WI38 (cell line): ENCODE data around the gene KIF9.

ENCODE experiments used
- H3K4me3 ChIP-seq: 2 replicates; pipeline ENCODE4 v1.5.1; 2011; ENCODE audit warnings: low read depth, mild to moderate bottlenecking, control low read depth, low read length
- TF ChIP-seq, protein P1 (sequence below): IDR thresholded peaks from 2 replicates; pipeline ENCODE4 v1.5.1; 2012; ENCODE audit warnings: low read depth, mild to moderate bottlenecking, control low read depth, low read length

The KIF9 gene

DNA sequence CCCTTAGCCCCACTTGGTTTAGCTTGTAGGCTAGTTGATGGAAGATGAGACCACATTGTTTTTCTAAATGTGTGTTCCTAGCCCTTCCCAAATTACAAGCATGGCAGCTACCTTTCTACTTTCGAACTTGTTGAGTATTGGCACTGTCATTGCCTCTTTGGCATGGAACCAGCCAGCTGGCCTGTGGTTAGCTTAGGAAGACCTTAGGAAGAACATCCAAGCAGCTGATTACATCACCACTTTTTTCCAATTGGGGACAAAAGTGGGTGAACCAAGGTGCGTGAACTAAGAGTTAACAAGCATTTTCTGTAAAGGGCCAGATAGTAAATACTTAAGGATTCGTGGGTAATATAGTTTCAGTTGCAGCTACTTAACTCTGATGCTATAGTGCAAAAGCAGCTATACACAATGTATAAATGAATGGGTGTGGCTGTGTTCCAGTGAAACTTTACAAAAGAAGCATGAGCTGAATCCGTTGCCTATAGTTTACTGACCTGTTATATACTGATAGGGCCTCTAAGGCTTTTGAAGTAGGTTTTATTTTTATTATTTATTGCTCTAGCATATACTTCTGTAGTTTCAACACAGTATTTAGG lies 8.7 kb upstream of the KIF9 start:
- TF ChIP-seq, protein P1, sequence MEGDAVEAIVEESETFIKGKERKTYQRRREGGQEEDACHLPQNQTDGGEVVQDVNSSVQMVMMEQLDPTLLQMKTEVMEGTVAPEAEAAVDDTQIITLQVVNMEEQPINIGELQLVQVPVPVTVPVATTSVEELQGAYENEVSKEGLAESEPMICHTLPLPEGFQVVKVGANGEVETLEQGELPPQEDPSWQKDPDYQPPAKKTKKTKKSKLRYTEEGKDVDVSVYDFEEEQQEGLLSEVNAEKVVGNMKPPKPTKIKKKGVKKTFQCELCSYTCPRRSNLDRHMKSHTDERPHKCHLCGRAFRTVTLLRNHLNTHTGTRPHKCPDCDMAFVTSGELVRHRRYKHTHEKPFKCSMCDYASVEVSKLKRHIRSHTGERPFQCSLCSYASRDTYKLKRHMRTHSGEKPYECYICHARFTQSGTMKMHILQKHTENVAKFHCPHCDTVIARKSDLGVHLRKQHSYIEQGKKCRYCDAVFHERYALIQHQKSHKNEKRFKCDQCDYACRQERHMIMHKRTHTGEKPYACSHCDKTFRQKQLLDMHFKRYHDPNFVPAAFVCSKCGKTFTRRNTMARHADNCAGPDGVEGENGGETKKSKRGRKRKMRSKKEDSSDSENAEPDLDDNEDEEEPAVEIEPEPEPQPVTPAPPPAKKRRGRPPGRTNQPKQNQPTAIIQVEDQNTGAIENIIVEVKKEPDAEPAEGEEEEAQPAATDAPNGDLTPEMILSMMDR: no peak
- no peak overlapping the region for H3K4me3 ChIP-seq

DNA sequence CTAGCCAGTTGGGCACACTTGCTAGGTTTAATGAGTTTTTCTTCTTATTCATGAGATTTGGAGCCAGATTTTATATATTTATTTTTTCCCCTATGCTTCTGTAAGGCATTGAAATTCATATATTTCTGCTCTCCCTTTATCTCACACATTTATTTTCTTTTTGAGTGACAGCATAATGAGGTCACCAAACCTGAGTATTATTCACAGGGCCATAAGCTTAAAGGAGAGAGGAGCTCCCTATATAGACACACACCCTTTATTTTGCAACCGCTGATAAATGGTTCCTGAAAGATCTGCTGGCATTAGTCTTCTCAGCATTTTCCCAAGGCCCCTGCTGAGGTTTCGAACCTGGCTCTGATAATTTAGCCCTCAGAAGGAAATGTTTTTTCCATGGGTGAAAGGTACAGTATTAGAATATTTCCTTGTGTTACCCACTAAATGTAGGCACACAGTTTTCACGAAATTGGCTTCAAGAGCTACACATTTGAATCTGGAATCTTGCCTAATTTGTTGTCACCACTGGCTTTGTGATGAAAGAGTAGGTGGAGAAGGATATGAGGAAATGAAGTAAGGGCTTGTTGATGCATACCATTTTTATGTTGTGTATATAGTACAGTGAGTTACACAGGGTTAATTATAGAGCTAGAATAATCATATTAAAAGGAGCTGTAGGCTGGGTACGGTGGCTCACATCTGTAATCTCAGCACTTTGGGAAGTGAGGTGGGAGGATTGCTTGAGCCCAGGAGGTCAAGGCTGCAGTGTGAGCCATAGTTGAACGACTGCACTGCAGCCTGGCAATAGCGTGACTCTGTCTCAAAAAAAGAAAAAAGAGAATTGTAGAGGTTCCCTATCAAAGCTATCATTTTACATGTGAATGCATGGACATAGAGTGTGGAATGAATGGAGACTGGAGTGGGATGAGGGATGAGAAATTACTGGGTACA lies 6.6 kb upstream of the KIF9 start:
- TF ChIP-seq, protein P1: no peak
- no peak overlapping the region for H3K4me3 ChIP-seq

DNA sequence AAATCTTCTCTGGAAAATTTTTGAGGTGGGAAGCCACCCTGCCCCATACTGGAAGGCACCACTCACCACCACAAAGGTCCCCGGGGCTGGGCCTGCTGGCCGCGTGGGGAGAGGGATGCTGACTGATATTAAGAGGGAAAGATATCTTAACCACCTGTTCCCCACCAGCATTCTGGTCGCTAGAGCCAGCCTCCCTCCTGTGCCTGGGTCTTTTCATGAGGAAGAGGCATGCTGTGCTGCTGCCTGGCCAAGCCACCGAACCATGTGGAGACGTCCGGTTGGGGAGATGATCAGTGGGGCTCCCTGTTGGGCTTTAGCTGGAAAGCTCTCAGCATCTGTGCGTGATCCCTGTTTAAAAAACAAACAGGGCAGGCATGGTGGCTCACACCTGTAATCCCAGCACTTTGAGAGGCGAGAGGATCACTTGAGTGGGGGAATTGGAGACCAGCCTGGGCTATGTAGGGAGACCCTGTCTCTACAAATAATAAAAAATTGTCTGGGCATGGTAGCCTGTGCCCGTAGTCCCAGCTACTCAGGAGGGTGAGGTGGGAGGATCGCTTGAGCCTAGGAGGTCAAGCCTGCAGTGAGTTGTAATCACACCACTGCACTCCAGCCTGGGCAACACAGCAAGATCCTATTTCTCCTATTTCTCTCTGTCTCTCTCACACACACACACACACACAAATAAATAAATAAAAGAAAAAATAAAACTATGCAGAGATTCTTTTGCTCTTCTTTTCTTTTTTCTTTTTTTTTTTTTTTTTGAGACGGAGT lies 1.2 kb upstream of the KIF9 start:
- peak overlapping the region; percentile 79 for H3K4me3 ChIP-seq
- TF ChIP-seq, protein P1: no peak

DNA sequence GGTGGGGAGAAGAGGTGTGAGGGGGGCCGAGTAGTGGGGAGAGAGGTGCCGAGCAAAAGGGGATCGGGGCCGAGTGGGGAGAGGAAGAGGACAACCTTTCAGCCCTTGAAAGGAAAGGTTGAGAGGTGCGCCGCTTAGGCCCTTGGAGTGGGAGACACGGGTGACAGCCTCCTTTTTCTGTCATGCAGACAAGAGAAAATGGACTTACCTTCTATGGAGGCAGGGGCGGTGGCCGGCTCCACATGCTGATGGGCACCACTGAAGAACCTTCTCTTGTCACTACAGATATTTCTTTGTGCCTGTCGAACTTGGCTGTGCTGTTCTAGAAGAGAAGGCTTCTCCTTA lies 566 bp upstream of the KIF9 start:
- TF ChIP-seq, protein P1: no peak
- peak overlapping the region; percentile 79 for H3K4me3 ChIP-seq

DNA sequence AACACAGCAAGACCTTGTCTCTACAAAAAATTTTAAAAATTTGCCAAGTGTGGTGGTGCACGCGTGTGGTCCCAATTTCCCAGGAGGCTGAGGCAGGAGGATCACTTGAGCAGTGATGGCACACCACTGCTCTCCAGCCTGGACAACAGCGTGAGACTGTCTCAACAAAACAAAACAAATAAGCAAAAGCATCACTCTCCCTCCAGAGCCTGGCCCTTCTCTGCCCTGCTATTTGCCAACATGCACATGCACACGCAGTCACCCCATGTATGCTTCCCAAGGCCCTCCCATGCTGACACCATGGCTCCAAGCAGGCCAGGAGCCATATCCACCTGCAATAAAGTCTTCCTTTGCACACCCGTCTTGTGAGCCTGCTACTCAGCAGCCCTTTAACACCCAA lies 2.1 kb downstream of the KIF9 start:
- TF ChIP-seq, protein P1: no peak
- no peak overlapping the region for H3K4me3 ChIP-seq

DNA sequence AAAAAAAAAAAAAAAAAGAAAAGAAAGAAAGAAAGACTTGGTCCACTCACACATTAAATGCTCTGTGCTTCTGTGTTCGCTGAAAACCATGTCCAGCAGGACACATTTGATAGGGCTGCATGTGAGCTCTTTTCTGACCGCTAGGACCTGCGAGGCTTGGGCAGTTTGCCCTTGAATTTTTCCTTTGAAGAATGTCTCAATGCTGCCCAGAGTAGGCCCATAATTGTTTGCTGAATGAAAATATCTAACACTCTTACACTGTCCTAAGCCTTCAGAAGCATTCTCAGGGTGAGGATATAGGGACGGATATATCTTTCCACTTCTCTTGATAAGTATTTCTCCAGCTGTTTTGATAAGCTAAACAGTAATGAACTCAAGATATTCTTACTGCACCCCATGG lies 6.0 kb downstream of the KIF9 start:
- no peak overlapping the region for H3K4me3 ChIP-seq
- TF ChIP-seq, protein P1: no peak
